H9 (cell line): Measurements from ENCODE around the gene ERC2. TPM values are rescaled to one million over a fixed set of nuclear protein-coding genes. Genes with fewer than 3 reads are reported as not detected.

ENCODE experiments used
- DNase-seq: peaks from one replicate; pipeline ENCODE4 v3.0.0-alpha.2; 2017
- H2AFZ ChIP-seq: one replicate; pipeline ENCODE4 v1.6.1; 2013; ENCODE audit warnings: mild to moderate bottlenecking, low read length, control low read depth, moderate library complexity
- H2AK5ac ChIP-seq: 2 replicates; pipeline ENCODE4 v1.6.1; 2013; ENCODE audit warnings: low read length, control low read depth, mixed read lengths; ENCODE audit not compliant: insufficient read length
- H2BK120ac ChIP-seq: one replicate; pipeline ENCODE4 v1.6.1; 2013; ENCODE audit warnings: low read depth, mild to moderate bottlenecking, low read length, control low read depth, inconsistent platforms; ENCODE audit not compliant: poor library complexity, severe bottlenecking
- H2BK12ac ChIP-seq: 2 replicates; pipeline ENCODE4 v1.6.1; 2013; ENCODE audit warnings: low read length, control low read depth, mixed read lengths, low read depth; ENCODE audit not compliant: insufficient read length
- H2BK15ac ChIP-seq: 2 replicates; pipeline ENCODE4 v1.6.1; 2013; ENCODE audit warnings: low read depth, low read length, control low read depth
- H2BK20ac ChIP-seq: one replicate; pipeline ENCODE4 v1.6.1; 2013; ENCODE audit warnings: low read depth, mild to moderate bottlenecking, low read length, control low read depth, inconsistent platforms; ENCODE audit not compliant: poor library complexity, severe bottlenecking
- H2BK5ac ChIP-seq: 2 replicates; pipeline ENCODE4 v1.6.1; 2013; ENCODE audit warnings: low read length, control low read depth, mixed read lengths; ENCODE audit not compliant: insufficient read length
- H3K14ac ChIP-seq: 2 replicates; pipeline ENCODE4 v1.6.1; 2013; ENCODE audit warnings: low read length, control low read depth; ENCODE audit not compliant: insufficient read depth
- H3K18ac ChIP-seq: 2 replicates; pipeline ENCODE4 v1.6.1; 2013; ENCODE audit warnings: low read depth, mild to moderate bottlenecking, mixed read lengths, low read length, control low read depth; ENCODE audit not compliant: insufficient read length
- H3K23ac ChIP-seq: 2 replicates; pipeline ENCODE4 v1.6.1; 2013; ENCODE audit warnings: low read length, control low read depth, mixed read lengths, low read depth; ENCODE audit not compliant: insufficient read length
- H3K23me2 ChIP-seq: 2 replicates; pipeline ENCODE4 v1.6.1; 2013; ENCODE audit warnings: low read depth, mild to moderate bottlenecking, mixed read lengths, low read length, control low read depth; ENCODE audit not compliant: insufficient read length, poor library complexity, severe bottlenecking
- H3K27ac ChIP-seq: 2 replicates; pipeline ENCODE4 v1.5.1; 2013; ENCODE audit warnings: low read length, control low read depth, mixed read lengths, low read depth; ENCODE audit not compliant: insufficient read length
- H3K27me3 ChIP-seq: 2 replicates; pipeline ENCODE4 v1.6.1; 2013; ENCODE audit warnings: low read length, control low read depth, inconsistent platforms; ENCODE audit not compliant: insufficient read depth
- H3K4ac ChIP-seq: 2 replicates; pipeline ENCODE4 v1.6.1; 2013; ENCODE audit warnings: low read depth, mild to moderate bottlenecking, control low read depth, inconsistent platforms, low read length, moderate library complexity
- H3K4me1 ChIP-seq: 2 replicates; pipeline ENCODE4 v1.6.1; 2013; ENCODE audit warnings: low read length, control low read depth, inconsistent platforms; ENCODE audit not compliant: insufficient read depth
- H3K4me2 ChIP-seq: 2 replicates; pipeline ENCODE4 v1.6.1; 2013; ENCODE audit warnings: low read length, control low read depth, mixed read lengths; ENCODE audit not compliant: insufficient read length, insufficient read depth
- H3K56ac ChIP-seq: 2 replicates; pipeline ENCODE4 v1.6.1; 2013; ENCODE audit warnings: low read depth, mild to moderate bottlenecking, mixed read lengths, low read length, control low read depth; ENCODE audit not compliant: insufficient read length
- H3K79me1 ChIP-seq: 2 replicates; pipeline ENCODE4 v1.6.1; 2013; ENCODE audit warnings: low read depth, mild to moderate bottlenecking, moderate library complexity, low read length, control low read depth, inconsistent platforms; ENCODE audit not compliant: insufficient read depth, poor library complexity, severe bottlenecking
- H3K79me2 ChIP-seq: 2 replicates; pipeline ENCODE4 v1.6.1; 2013; ENCODE audit warnings: low read length, control low read depth, inconsistent platforms; ENCODE audit not compliant: insufficient read depth
- H3K9ac ChIP-seq: 2 replicates; pipeline ENCODE4 v1.6.1; 2013; ENCODE audit warnings: low read length, control low read depth, mixed read lengths; ENCODE audit not compliant: insufficient read length; ENCODE audit errors: extremely low read depth
- H3K9me3 ChIP-seq: one replicate; pipeline ENCODE4 v1.6.1; 2013; ENCODE audit warnings: low read depth, low read length, inconsistent platforms; ENCODE audit not compliant: control insufficient read depth
- H3T11ph ChIP-seq: one replicate; pipeline ENCODE4 v1.6.1; 2013; ENCODE audit warnings: mild to moderate bottlenecking, low read length, control low read depth, inconsistent platforms
- H4K20me1 ChIP-seq: one replicate; pipeline ENCODE4 v1.6.1; 2013; ENCODE audit not compliant: control insufficient read depth, insufficient read length, insufficient read depth
- H4K5ac ChIP-seq: 2 replicates; pipeline ENCODE4 v1.6.1; 2013; ENCODE audit warnings: low read depth, mild to moderate bottlenecking, mixed read lengths, low read length, control low read depth; ENCODE audit not compliant: insufficient read length
- H4K8ac ChIP-seq: replicated peaks from 2 replicates; pipeline ENCODE4 v1.6.1; 2013; ENCODE audit warnings: low read length, control low read depth, mixed read lengths, low read depth; ENCODE audit not compliant: insufficient read length
- H4K91ac ChIP-seq: 2 replicates; pipeline ENCODE4 v1.6.1; 2013; ENCODE audit warnings: low read depth, mild to moderate bottlenecking, moderate library complexity, mixed read lengths, low read length, control low read depth; ENCODE audit not compliant: insufficient read length
- H3K27ac Mint-ChIP-seq, 3 experiments: 2 replicates in 2 of 3; 3 replicates in 1 of 3; pipeline ENCODE4 v1.8.0; 2020 to 2021; ENCODE audit warnings: mixed read lengths in 3 of 3, mild to moderate bottlenecking in 1 of 3, moderate library complexity in 1 of 3
- H3K27me3 Mint-ChIP-seq: 2 replicates; pipeline ENCODE4 v1.8.0; 2021; ENCODE audit warnings: low read depth, mild to moderate bottlenecking, moderate library complexity, mixed read lengths
- H3K36me3 Mint-ChIP-seq, 3 experiments: 2 replicates in 2 of 3; 3 replicates in 1 of 3; pipeline ENCODE4 v1.8.0; 2020 to 2021; ENCODE audit warnings: low read depth in 3 of 3, mixed read lengths in 3 of 3; ENCODE audit not compliant: insufficient read depth in 1 of 3
- H3K4me1 Mint-ChIP-seq, 2 experiments: 2 replicates each; pipeline ENCODE4 v1.8.0; 2020; ENCODE audit warnings: mixed read lengths in 2 of 2
- H3K4me3 Mint-ChIP-seq, 2 experiments: 2 replicates in 1 of 2; 3 replicates in 1 of 2; pipeline ENCODE4 v1.8.0; 2020 to 2021; ENCODE audit warnings: mild to moderate bottlenecking in 2 of 2, mixed read lengths in 2 of 2, moderate library complexity in 1 of 2
- H3K9me3 Mint-ChIP-seq, 2 experiments: 2 replicates in 1 of 2; 3 replicates in 1 of 2; pipeline ENCODE4 v1.8.0; 2020; ENCODE audit warnings: mild to moderate bottlenecking in 2 of 2, mixed read lengths in 2 of 2, moderate library complexity in 1 of 2
- CTCF ChIP-seq: fragments of 200-600 bp; sonication (generic); conservative IDR thresholded peaks from 3 replicates; pipeline ENCODE4 v1.8.0; 2021; ENCODE audit warnings: antibody characterized with exemption, mild to moderate bottlenecking
- WGBS: extraction: QIAGEN DNeasy Blood & Tissue Kit; methylation state at CpG from one replicate; pipeline ENCODE4 v1.1.7; 2013; ENCODE audit warnings: missing lambda C conversion rate, low lambda C conversion rate, mixed read lengths; ENCODE audit not compliant: insufficient read length; ENCODE audit errors: extremely low coverage; 5-methylcytosine and 5-hydroxymethylcytosine counted together
- total RNA-seq: library from RNA; stranded (reverse); gene quantifications from 2 replicates; pipeline ENCODE4 v1.2.1, GENCODE V29; 2021

Gene ERC2
- total RNA-seq, 1 experiment from 2014 or later: 15.4 TPM

- Histone ChIP-seq H3K9ac (no peak overlapping the region), H3K23me2 (no peaks in the 10 kb centered on the region), H3K79me1 (no peaks in the 10 kb centered on the region), H3K27me3 (no peaks in the 10 kb centered on the region), H3K79me2 (no peaks in the 10 kb centered on the region), H4K5ac (no peak overlapping the region), H2BK20ac (no peak overlapping the region), H3K4me1 (no peaks in the 10 kb centered on the region), H3K27ac (no peak overlapping the region), H3K9me3 (no peaks in the 10 kb centered on the region), H3K18ac (no peak overlapping the region), H2BK15ac (no peak overlapping the region), H3K23ac (no peak overlapping the region), H3K14ac (no peak overlapping the region), H3K56ac (no peak overlapping the region), H2AFZ (no peak overlapping the region), H2AK5ac (no peak overlapping the region), H3T11ph (no peak overlapping the region), H4K8ac (no peak overlapping the region), H2BK5ac (no peak overlapping the region), H2BK12ac (no peak overlapping the region), H3K4me2 (no peak overlapping the region), H3K4ac (no peak overlapping the region), H2BK120ac (no peak overlapping the region), H4K91ac (no peak overlapping the region), H4K20me1 (no peaks in the 10 kb centered on the region)
- no peak for DNase-seq
- WGBS: no CpG with 5 or more reads among the region's 8 CpGs
- no peak for TF ChIP-seq CTCF
- no peaks in the 10 kb centered on the region for H3K9me3 Mint-ChIP-seq
- H3K4me3 Mint-ChIP-seq: no peak overlapping the region
- H3K27me3 Mint-ChIP-seq: peaks cover 8% of the 10 kb centered on the region
- no peaks in the 10 kb centered on the region for H3K36me3 Mint-ChIP-seq
- no peak overlapping the region for H3K27ac Mint-ChIP-seq
- no peaks in the 10 kb centered on the region for H3K4me1 Mint-ChIP-seq
Observed at GRCh38 chr3:56488812-56489600, 20.7 kb upstream of the ERC2 start.
